Measurements from ENCODE around the gene ARHGAP21. TPM values are rescaled to one million over a fixed set of nuclear protein-coding genes. Genes with fewer than 3 reads are reported as not detected.
"Not testable (repeated sequence)": the region's sequence is repeated elsewhere in the genome, so short reads cannot be mapped to it uniquely, and the experiment has no call there.

The ARHGAP21 gene
- 10 to 100 TPM; 32.7 to 34.1 TPM for total RNA-seq

GRCh38 chr10:24723788-24724380, at the start of gene ARHGAP21:
Gene ARHGAP21 (minus strand): TSS chr10:24723887. CDS start chr10:24721899, 1,988 bp downstream.
- peak; percentile 21 for ATAC-seq
- DNase-seq: peak; percentile 67
- Mint-ChIP-seq H3K27me3 (peaks cover 3% of the 10 kb centered on the region), H3K36me3 (peaks cover 7% of the 10 kb centered on the region), H3K27ac (peak within 1 kb of the TSS; percentile 89), H3K4me3 (peak within 1 kb of the TSS; percentile 85), H3K9me3 (ENCODE audit: low read depth) (no peaks in the 10 kb centered on the region), H3K4me1 (peaks cover 39% of the 10 kb centered on the region)
- CTCF ChIA-PET: interaction anchor here (0.7 to 2.4 kb wide), 7 partner anchors 17 to 292 kb away, joined by 3 to 6 read pairs (median 4); partner anchors contain the start of genes ENKUR and THNSL1

GRCh38 chr10:24771943-24772694, 48.4 kb upstream of the ARHGAP21 start:
- peaks cover 4% of the 10 kb centered on the region for H3K27me3 Mint-ChIP-seq
- H3K27ac Mint-ChIP-seq: no peak overlapping the region
- H3K4me3 Mint-ChIP-seq: no peak overlapping the region
- H3K4me1 Mint-ChIP-seq: no peaks in the 10 kb centered on the region
- ATAC-seq (no peak), DNase-seq (no peak)
- no peaks in the 10 kb centered on the region for H3K36me3 Mint-ChIP-seq
- H3K9me3 Mint-ChIP-seq (ENCODE audit: low read depth): no peaks in the 10 kb centered on the region
- CTCF ChIA-PET: no interaction called here

DNA sequence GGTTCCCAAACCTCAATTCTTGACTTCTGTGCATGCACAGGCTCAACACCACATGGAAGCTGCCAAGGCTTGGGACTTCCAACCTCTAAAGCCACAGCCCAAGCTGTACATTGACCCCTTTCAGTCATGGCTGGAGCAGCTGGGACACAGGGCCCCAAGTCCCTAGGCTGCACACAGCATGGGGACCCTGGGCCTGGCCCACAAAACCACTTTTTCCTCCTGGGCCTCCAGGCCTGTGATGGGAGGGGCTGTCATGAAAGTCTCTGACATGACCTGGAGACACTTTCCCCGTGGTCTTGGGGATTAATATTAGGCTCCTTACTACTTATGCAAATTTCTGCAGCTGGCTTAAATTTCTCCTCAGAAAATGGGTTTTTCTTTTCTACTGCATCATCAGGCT, 41.3 kb upstream of the ARHGAP21 start:
- H3K27me3 Mint-ChIP-seq; CTCF ChIA-PET; DNase-seq; H3K9me3 Mint-ChIP-seq (ENCODE audit: low read depth); H3K4me1 Mint-ChIP-seq; H3K27ac Mint-ChIP-seq; H3K36me3 Mint-ChIP-seq; H3K4me3 Mint-ChIP-seq; ATAC-seq: not testable (repeated sequence)

GRCh38 chr10:24762966-24763623, 39.4 kb upstream of the ARHGAP21 start:
- no peak for DNase-seq

DNA sequence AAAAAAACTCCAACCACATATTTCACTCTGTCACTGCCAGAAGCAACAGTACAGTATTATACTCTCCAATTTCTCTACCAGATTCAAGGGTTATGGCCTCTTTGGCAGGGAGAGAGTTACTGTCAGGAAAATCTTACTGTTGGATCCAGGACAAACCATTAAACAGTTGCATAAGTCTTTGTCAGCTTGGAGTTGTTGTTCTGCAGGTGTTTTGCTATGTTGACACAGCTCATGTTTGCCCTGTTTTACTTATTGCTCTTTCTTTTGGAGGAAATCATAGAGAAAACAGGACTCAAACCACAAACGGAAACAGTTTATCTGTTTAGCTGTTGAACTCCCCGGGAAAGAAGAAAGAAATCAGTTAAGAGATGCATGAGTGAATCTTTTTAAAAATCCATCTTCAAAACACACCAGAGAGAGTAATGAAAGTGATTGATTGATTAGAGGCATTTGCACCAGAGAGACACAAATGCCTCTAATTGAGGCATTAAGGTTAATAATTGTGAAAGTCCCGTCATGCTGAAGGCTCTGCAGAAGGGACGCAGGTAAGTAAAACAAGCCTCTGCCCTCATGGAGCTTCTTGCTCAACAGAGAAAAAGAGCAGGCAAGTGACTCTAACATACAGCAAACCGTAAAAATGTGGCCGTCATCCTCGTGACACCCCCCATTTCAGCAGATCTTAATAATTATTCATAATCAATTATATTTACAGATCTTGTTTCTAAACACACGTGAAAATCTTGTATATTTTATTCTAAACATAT, 38.7 kb upstream of the ARHGAP21 start:
- no peak overlapping the region for H3K4me3 Mint-ChIP-seq
- H3K9me3 Mint-ChIP-seq (ENCODE audit: low read depth): peaks cover 5% of the 10 kb centered on the region
- H3K27ac Mint-ChIP-seq: no peak overlapping the region
- CTCF ChIA-PET: no interaction called here
- peaks cover 3% of the 10 kb centered on the region for H3K27me3 Mint-ChIP-seq
- no peak for ATAC-seq
- peaks cover 3% of the 10 kb centered on the region for H3K4me1 Mint-ChIP-seq
- no peak for DNase-seq
- peaks cover 2% of the 10 kb centered on the region for H3K36me3 Mint-ChIP-seq

More at GRCh38 chr10:24762966-24763623, 39.4 kb upstream of the ARHGAP21 start:
- ATAC-seq: no peak
- Mint-ChIP-seq H3K9me3 (ENCODE audit: low read depth) (peaks cover 5% of the 10 kb centered on the region), H3K27me3 (peaks cover 3% of the 10 kb centered on the region), H3K36me3 (peaks cover 2% of the 10 kb centered on the region), H3K4me1 (peaks cover 3% of the 10 kb centered on the region), H3K4me3 (no peak overlapping the region), H3K27ac (no peak overlapping the region)
- CTCF ChIA-PET: no interaction called here

GRCh38 chr10:24759672-24760071, 36.0 kb upstream of the ARHGAP21 start:
- DNase-seq (no peak), ATAC-seq (no peak)
- Mint-ChIP-seq H3K27me3 (peaks cover 3% of the 10 kb centered on the region), H3K4me1 (peaks cover 3% of the 10 kb centered on the region), H3K4me3 (no peak overlapping the region), H3K9me3 (ENCODE audit: low read depth) (peaks cover 2% of the 10 kb centered on the region), H3K27ac (no peak overlapping the region), H3K36me3 (no peaks in the 10 kb centered on the region)
- CTCF ChIA-PET: no interaction called here

- H3K36me3 Mint-ChIP-seq; H3K4me1 Mint-ChIP-seq; CTCF ChIA-PET; H3K27ac Mint-ChIP-seq; H3K9me3 Mint-ChIP-seq (ENCODE audit: low read depth); H3K4me3 Mint-ChIP-seq; DNase-seq; H3K27me3 Mint-ChIP-seq; ATAC-seq: not testable (repeated sequence)
These were observed 34.6 kb upstream of the ARHGAP21 start for GRCh38 chr10:24758254-24758653.

- Mint-ChIP-seq H3K36me3 (no peaks in the 10 kb centered on the region), H3K9me3 (ENCODE audit: low read depth) (no peaks in the 10 kb centered on the region), H3K27ac (no peak overlapping the region), H3K4me3 (no peak overlapping the region), H3K27me3 (no peaks in the 10 kb centered on the region), H3K4me1 (no peaks in the 10 kb centered on the region)
- no peak for ATAC-seq
- CTCF ChIA-PET: no interaction called here
- DNase-seq: no peak
These were observed 32.6 kb upstream of the ARHGAP21 start for GRCh38 chr10:24756283-24756682.

- ATAC-seq (no peak), DNase-seq (no peak)
- CTCF ChIA-PET: no interaction called here
- Mint-ChIP-seq H3K27me3 (no peaks in the 10 kb centered on the region), H3K27ac (no peak overlapping the region), H3K4me1 (no peaks in the 10 kb centered on the region), H3K36me3 (no peaks in the 10 kb centered on the region), H3K4me3 (no peak overlapping the region), H3K9me3 (ENCODE audit: low read depth) (no peaks in the 10 kb centered on the region)
These were observed 28.0 kb upstream of the ARHGAP21 start for GRCh38 chr10:24751716-24752115.

GRCh38 chr10:24750695-24751094, 27.0 kb upstream of the ARHGAP21 start:
- no peaks in the 10 kb centered on the region for H3K36me3 Mint-ChIP-seq
- no peak overlapping the region for H3K27ac Mint-ChIP-seq
- CTCF ChIA-PET: no interaction called here
- no peaks in the 10 kb centered on the region for H3K9me3 Mint-ChIP-seq (ENCODE audit: low read depth)
- DNase-seq (no peak), ATAC-seq (no peak)
- no peak overlapping the region for H3K4me3 Mint-ChIP-seq
- H3K4me1 Mint-ChIP-seq: no peaks in the 10 kb centered on the region
- no peaks in the 10 kb centered on the region for H3K27me3 Mint-ChIP-seq

GRCh38 chr10:24748214-24748613, 24.5 kb upstream of the ARHGAP21 start:
- no peak overlapping the region for H3K27ac Mint-ChIP-seq

GRCh38 chr10:24744946-24745345, 21.3 kb upstream of the ARHGAP21 start:
- no peak for DNase-seq
- no peak overlapping the region for H3K4me3 Mint-ChIP-seq
- no peaks in the 10 kb centered on the region for H3K9me3 Mint-ChIP-seq (ENCODE audit: low read depth)
- H3K27me3 Mint-ChIP-seq: no peaks in the 10 kb centered on the region
- H3K4me1 Mint-ChIP-seq: no peaks in the 10 kb centered on the region
- H3K36me3 Mint-ChIP-seq: no peaks in the 10 kb centered on the region
- CTCF ChIA-PET: no interaction called here
- H3K27ac Mint-ChIP-seq: no peak overlapping the region
- no peak for ATAC-seq

More at GRCh38 chr10:24748214-24748613, 24.5 kb upstream of the ARHGAP21 start:
- CTCF ChIA-PET: no interaction called here
- no peaks in the 10 kb centered on the region for H3K9me3 Mint-ChIP-seq (ENCODE audit: low read depth)
- no peaks in the 10 kb centered on the region for H3K27me3 Mint-ChIP-seq
- no peaks in the 10 kb centered on the region for H3K4me1 Mint-ChIP-seq
- H3K4me3 Mint-ChIP-seq: no peak overlapping the region
- DNase-seq (no peak), ATAC-seq (no peak)
- H3K36me3 Mint-ChIP-seq: no peaks in the 10 kb centered on the region

GRCh38 chr10:24740714-24741113, 17.0 kb upstream of the ARHGAP21 start:
- ATAC-seq (no peak), DNase-seq (no peak)
- no peaks in the 10 kb centered on the region for H3K36me3 Mint-ChIP-seq
- no peak overlapping the region for H3K4me3 Mint-ChIP-seq
- H3K27me3 Mint-ChIP-seq: no peaks in the 10 kb centered on the region
- CTCF ChIA-PET: no interaction called here
- H3K9me3 Mint-ChIP-seq (ENCODE audit: low read depth): no peaks in the 10 kb centered on the region
- H3K4me1 Mint-ChIP-seq: no peaks in the 10 kb centered on the region
- no peak overlapping the region for H3K27ac Mint-ChIP-seq
